ENCODE data around the gene EIF5A.

EIF5A gene

DNA sequence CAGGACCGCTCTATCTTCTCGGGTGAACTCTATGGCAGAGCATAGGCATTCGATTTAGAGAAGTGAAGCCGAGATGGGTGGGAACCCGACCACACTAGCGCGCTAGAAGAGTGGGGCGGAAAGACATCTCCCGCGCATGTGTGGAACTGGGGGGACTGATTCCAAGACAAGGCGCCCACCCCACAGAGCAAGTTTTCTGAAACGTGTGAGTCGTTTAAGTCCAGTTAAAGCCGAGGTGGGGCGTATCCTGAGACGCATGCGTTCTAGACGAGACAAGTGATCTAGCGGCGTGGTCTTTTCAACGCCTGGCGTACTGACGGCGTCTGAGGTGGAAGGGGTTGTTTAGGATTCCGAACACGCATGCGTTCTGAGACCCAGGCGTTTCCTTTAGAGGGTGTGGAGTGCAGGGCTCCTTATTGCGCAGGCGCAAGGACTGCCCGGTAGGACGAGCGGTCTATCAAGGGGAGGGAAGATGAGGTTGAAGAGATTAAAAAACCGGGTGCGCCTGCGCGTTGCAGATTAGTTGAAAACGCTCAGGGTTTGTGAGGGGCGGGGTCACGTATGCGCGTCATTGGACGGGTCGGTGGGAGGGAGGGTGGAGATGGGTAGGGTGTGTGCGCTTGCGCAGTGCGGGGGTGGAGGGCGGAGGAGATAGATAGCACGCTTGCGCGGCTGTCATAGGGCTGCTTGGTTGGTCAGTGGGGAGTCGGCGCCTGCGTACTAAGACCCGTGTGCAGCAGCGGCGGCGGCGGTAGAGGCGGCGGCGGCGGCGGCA is at the start of gene EIF5A:
Gene EIF5A, plus strand, starts transcription at position 718 of the 775 bp plus-strand sequence. CDS start 2,008 bp downstream, outside the sequence.
- TF ChIP-seq, protein P1, sequence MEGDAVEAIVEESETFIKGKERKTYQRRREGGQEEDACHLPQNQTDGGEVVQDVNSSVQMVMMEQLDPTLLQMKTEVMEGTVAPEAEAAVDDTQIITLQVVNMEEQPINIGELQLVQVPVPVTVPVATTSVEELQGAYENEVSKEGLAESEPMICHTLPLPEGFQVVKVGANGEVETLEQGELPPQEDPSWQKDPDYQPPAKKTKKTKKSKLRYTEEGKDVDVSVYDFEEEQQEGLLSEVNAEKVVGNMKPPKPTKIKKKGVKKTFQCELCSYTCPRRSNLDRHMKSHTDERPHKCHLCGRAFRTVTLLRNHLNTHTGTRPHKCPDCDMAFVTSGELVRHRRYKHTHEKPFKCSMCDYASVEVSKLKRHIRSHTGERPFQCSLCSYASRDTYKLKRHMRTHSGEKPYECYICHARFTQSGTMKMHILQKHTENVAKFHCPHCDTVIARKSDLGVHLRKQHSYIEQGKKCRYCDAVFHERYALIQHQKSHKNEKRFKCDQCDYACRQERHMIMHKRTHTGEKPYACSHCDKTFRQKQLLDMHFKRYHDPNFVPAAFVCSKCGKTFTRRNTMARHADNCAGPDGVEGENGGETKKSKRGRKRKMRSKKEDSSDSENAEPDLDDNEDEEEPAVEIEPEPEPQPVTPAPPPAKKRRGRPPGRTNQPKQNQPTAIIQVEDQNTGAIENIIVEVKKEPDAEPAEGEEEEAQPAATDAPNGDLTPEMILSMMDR (IDR thresholded peaks at IDR 0.05), result no peak
- DNase-seq (ENCODE audit: low spot score), result peak; percentile 99
- Histone ChIP-seq H3K27ac (peak within 1 kb of the TSS; percentile 99), H3K4me3 (peak within 1 kb of the TSS; percentile 92)

DNA sequence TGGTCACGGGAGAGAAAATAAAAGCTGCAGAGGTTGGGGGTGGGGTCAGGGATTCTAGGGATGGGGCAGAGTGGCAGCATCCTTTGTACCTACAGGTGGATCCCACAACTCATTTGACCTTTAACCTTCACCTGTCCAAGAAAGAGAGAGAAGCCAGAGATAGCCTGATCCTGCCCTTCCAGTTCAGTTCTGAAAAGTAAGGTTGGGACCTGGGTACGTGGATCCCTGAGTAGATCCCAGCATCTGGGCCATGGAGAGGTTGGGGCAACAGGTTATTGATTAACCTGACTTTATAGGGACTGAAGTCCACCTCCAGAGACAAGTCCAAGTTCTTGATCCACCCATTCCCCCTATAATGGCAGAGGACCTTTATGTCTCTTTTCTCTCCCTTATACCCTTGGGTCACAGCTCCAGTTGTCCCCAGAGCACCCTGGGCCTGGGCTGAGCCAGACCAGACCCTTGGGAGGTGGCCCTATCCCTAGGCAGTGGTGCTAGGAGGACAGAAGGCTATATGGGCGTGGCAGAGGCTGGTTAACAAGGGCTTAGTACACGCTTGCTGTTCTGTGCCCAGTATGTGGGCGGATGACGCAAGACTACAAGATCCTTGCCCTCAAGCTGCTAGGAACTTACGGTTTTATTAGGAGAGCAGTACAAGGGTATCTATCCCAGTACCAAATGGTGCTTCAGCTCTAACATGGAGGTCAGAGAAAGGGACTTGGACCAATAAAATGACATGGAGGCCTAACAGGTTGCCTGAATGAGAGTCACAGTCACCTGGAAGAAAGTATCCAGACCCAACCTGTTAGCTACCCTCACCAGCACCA is 48.5 kb upstream of the EIF5A start:
- Histone ChIP-seq H3K4me3 (no peak overlapping the region), H3K27ac (no peak overlapping the region)
- TF ChIP-seq, protein P1 (IDR thresholded peaks at IDR 0.05), result no peak
- no peak for DNase-seq (ENCODE audit: low spot score)

DNA sequence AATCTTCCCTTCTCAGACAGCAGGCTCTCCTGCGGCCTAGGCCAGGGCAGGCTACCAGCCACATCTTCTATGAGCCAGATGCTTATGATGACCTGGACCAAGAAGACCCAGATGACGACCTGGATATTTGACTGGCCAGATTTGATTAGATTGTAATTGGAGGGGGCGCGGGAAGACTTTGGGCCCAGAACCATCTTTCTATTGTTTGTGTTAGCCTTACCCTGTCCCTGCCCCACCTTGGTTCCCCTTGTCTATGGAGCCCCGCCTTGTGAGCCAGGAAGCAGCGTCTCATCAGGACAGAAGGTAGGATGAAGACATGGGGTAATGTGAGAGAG is 47.9 kb upstream of the EIF5A start:
- no peak overlapping the region for H3K27ac ChIP-seq
- TF ChIP-seq, protein P1 (IDR thresholded peaks at IDR 0.05), result no peak
- H3K4me3 ChIP-seq, result no peak overlapping the region
- no peak for DNase-seq (ENCODE audit: low spot score)

DNA sequence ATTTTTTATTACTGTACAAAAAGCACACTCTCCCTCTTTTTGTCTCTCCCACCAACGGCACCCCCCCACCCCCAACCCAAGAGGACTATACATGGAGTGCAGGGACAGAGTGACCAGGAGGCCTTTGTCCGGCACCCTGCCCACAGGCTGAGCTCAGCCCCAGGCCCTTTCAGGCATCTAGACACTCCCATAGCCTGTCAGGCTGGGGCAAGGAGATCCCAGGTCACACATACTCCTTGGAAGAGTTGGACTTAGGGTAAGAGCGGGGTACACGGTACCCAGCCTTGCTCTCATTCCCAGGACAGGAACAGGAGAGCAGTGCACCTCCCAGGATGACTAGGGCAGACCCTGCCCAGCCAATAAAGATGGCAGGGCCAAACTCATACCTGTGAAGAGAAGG is 47.3 kb upstream of the EIF5A start:
- Histone ChIP-seq H3K27ac (no peak overlapping the region), H3K4me3 (no peak overlapping the region)
- no peak for DNase-seq (ENCODE audit: low spot score)
- TF ChIP-seq, protein P1 (IDR thresholded peaks at IDR 0.05), result no peak

DNA sequence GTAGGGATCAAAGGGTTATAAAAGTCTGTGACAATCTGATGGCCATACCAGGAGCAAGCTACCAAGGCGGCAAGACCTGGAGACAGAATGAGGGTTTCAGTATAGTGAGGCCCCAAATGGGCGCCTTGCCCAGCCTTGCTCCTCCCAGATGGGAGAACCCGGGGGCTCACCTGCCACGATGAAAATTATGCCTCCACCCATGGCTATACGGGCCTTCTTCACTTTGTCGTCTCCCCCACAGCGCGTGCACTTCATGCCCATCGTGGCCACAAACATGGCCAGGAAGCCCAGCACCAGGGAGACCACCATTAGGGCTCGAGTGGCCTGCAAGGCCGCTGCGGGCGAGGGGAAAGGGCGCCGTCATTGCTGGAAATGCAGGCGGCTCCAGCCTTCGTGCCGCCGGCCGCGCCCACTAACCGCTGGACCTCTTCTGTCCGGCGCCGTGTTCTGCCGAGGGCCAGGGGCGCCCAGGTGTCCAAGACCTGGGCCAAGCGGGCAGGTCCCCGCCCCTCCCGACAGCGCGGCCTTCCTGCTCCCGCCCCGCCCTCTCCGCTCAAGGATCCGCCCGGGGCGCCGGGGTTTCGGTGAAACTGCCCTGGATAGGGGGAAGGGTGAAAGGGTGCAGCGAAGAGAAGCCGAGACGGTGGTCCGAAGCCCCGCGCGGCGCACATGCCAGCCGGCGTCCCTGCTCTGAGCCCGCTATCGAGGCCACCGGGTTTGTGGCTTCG is 46.6 kb upstream of the EIF5A start:
- TF ChIP-seq, protein P1 (IDR thresholded peaks at IDR 0.05), result no peak
- DNase-seq (ENCODE audit: low spot score), result no peak
- Histone ChIP-seq H3K4me3 (peak overlapping the region; percentile 69), H3K27ac (no peak overlapping the region)

DNA sequence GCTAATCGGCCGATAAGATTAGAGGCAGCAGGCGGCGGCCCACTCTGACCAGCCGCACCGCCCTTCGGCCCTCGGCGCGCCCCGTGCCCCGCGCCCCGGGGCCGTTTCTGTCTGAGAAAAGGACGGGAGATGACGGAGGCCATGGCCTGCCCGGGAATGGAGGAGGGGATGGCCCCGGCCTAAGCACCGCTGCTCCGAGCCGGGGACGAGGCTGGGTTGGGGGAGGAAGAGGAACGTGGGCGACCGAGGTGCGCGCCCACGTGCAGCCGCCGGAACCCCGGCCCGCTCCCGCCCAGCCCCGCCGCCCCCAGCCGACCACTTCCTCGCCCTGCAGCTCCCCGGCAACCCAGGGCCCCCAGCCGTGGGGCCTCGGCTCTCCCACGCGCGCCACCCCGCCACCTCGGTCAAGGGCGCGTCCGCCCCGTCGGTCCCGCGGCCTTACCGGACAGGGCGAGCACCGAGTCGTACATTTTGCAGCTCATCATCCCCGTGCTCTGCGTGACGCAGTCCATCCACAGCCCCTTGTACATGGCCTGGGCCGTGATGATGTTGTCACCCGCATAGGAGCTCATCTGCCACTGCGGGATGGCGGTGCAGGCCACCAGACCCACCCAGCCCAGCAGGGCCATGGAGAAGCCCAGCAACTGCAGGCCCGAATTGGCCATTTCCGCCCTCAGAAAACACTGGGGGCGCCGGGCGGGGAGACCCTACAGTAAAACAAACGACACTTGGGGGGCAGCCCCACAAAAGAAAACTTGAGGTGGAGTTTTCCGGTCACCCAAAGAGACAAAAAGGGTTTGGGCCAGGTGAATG is 45.8 kb upstream of the EIF5A start:
- no peak for DNase-seq (ENCODE audit: low spot score)
- Histone ChIP-seq H3K27ac (no peak overlapping the region), H3K4me3 (peak overlapping the region; percentile 69)
- TF ChIP-seq, protein P1 (IDR thresholded peaks at IDR 0.05), result no peak
